Left lung (tissue), 14 donors: ENCODE results near the gene MID2. TPM values are rescaled to one million over a fixed set of nuclear protein-coding genes. Genes with fewer than 3 reads are reported as not detected.

Source experiments
- ATAC-seq: fragments of 200-7000 bp; cut with Tn5 transposase; one replicate; pipeline ENCODE4 v1.9.1; 2020; ENCODE audit warnings: moderate library complexity
- DNase-seq, 4 donors: peaks; one replicate each; pipeline ENCODE4 v3.0.0-alpha.2; 2013 to 2020
- H3K27ac ChIP-seq, 2 donors: fragments of 200-600 bp; sonication (generic) in 1 of 2; one replicate each; pipeline versions ENCODE4 v1.5.0 to v1.8.0; 2020 to 2021
- H3K27me3 ChIP-seq, 2 donors: fragments of 200-600 bp; sonication (generic) in 1 of 2; one replicate each; pipeline versions ENCODE4 v1.5.0 to v1.8.0; 2020 to 2021
- H3K36me3 ChIP-seq, 2 donors: fragments of 200-600 bp; sonication (generic) in 1 of 2; one replicate each; pipeline versions ENCODE4 v1.5.0 to v1.8.0; 2020 to 2021
- H3K4me1 ChIP-seq, 2 donors: fragments of 200-600 bp; one replicate each; pipeline ENCODE4 v1.8.0; 2021
- H3K4me3 ChIP-seq, 2 donors: fragments of 200-600 bp; sonication (generic) in 1 of 2; one replicate each; pipeline versions ENCODE4 v1.5.0 to v1.8.0; 2020 to 2021; ENCODE audit warnings: mild to moderate bottlenecking in 1 of 2
- H3K9me3 ChIP-seq, 2 donors: fragments of 200-600 bp; sonication (generic) in 1 of 2; one replicate each; pipeline versions ENCODE4 v1.5.0 to v1.8.0; 2020 to 2021
- intact Hi-C, 2 donors: fragments of 100-400 bp; cut with DNase I; formaldehyde crosslinking; loops; one replicate each; pipeline versions ENCODE4 v1.11.2 to v1.14.2; 2022
- long read RNA-seq, 12 donors: library from polyadenylated mRNA in 2 of 12; unstranded in 2 of 12; transcript quantifications; one replicate each; pipeline ENCODE4 v2.0.0 and lab custom pipeline, GENCODE V29; 2019 to 2026
- polyA plus RNA-seq, 6 donors: library from polyadenylated mRNA; unstranded; fragments of 120-200 nt; gene quantifications; one replicate each; pipeline ENCODE4 v1.2.1, GENCODE V29; 2013; ENCODE audit not compliant: insufficient read length in 6 of 6
- total RNA-seq, 2 donors: library from RNA; stranded (reverse); fragmentation: NEBNext Ultra II Directional; extraction: Animal tissue kit (Norgen Biotek cat#: 25700); gene quantifications; one replicate each; pipeline ENCODE4 v1.2.1, GENCODE V29; 2021
- TF ChIP-seq, protein P1 (sequence below), 2 donors: fragments of 200-600 bp; sonication (generic) in 1 of 2; IDR thresholded peaks; one replicate each; pipeline versions ENCODE4 v1.5.0 to v1.8.0; 2021; ENCODE audit warnings: antibody characterized with exemption in 2 of 2
- donor health status: DM: no; HTN: yes; CAD: no.
- donor health status: DM: no; HTN: no; CAD: no.

MID2 gene, protein sequence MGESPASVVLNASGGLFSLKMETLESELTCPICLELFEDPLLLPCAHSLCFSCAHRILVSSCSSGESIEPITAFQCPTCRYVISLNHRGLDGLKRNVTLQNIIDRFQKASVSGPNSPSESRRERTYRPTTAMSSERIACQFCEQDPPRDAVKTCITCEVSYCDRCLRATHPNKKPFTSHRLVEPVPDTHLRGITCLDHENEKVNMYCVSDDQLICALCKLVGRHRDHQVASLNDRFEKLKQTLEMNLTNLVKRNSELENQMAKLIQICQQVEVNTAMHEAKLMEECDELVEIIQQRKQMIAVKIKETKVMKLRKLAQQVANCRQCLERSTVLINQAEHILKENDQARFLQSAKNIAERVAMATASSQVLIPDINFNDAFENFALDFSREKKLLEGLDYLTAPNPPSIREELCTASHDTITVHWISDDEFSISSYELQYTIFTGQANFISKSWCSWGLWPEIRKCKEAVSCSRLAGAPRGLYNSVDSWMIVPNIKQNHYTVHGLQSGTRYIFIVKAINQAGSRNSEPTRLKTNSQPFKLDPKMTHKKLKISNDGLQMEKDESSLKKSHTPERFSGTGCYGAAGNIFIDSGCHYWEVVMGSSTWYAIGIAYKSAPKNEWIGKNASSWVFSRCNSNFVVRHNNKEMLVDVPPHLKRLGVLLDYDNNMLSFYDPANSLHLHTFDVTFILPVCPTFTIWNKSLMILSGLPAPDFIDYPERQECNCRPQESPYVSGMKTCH
- total RNA-seq, result 10 to 100 TPM; 17.4 to 18.5 TPM
- polyA plus RNA-seq, result 10 to 100 TPM; 20.1 to 24.1 (median 21.1) TPM
- long read RNA-seq, donor 1, partial matches to known transcripts, result 0 of 4 reads
- long read RNA-seq, donor 1, other reads (novel, unspliced or antisense), result 0 of 4 reads
- long read RNA-seq, donor 2, partial matches to known transcripts, result 0 of 2 reads
- long read RNA-seq, donor 2, other reads (novel, unspliced or antisense), result 0 of 2 reads
- long read RNA-seq, donor 3, partial matches to known transcripts, result 0 of 2 reads
- long read RNA-seq, donor 3, other reads (novel, unspliced or antisense), result 0 of 2 reads
- long read RNA-seq, donor 4, partial matches to known transcripts, result 1 of 1 reads
- long read RNA-seq, donor 4, other reads (novel, unspliced or antisense), result 0 of 1 reads
- long read RNA-seq, donor 5, partial matches to known transcripts, result 0 of 1 reads
- long read RNA-seq, donor 5, other reads (novel, unspliced or antisense), result 0 of 1 reads
- long read RNA-seq, donor 6, partial matches to known transcripts, result 0 of 1 reads
- long read RNA-seq, donor 6, other reads (novel, unspliced or antisense), result 0 of 1 reads
- long read RNA-seq, donor 7, partial matches to known transcripts, result 0 of 1 reads
- long read RNA-seq, donor 7, other reads (novel, unspliced or antisense), result 0 of 1 reads
- long read RNA-seq, donor 8, partial matches to known transcripts, result 7 of 13 reads
- long read RNA-seq, donor 8, other reads (novel, unspliced or antisense), result 0 of 13 reads
- long read RNA-seq, donor 9, partial matches to known transcripts, result 0 of 1 reads
- long read RNA-seq, donor 9, other reads (novel, unspliced or antisense), result 0 of 1 reads
- long read RNA-seq, donor 10, result 0 reads
- long read RNA-seq, donor 11, partial matches to known transcripts, result 0 of 1 reads
- long read RNA-seq, donor 11, other reads (novel, unspliced or antisense), result 0 of 1 reads
- long read RNA-seq, donor 12, partial matches to known transcripts, result 6 of 8 reads
- long read RNA-seq, donor 12, other reads (novel, unspliced or antisense), result 0 of 8 reads

DNA sequence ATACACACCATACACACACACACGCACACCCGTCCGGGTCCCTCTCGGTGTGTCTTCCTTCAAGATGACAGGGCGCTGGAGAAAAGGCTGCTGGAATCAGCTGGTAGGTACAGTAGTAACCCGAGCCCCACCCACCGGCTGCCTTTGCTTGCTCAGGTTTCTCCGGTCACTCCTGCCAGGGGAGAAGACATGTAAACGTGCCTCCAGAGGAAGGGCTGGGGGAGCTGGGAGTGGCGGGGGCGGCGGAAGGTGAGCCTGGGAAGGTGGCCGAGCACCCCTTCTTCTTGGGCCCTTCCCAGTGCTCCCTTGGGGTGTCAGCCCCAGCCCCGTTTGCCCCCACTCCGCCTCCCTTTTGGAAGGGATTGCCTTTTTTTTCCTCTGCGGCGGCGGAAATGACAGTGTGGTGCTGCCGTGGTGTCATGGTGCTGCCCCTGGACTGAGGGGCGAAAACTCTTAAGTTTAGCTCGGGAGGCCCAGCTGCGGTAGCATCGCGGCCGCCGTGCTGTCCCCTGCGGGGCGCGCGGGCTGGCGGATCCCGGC is at the start of gene MID2:
Gene MID2 (plus strand): TSS at position 169 of the 540 bp plus-strand sequence. CDS start 561 bp downstream, outside the sequence.
- peak within 1 kb of the TSS; percentile 84 to 93 for H3K27ac ChIP-seq
- intact Hi-C loops, result no loop called here
- ATAC-seq, result peak; percentile 77
- H3K36me3 ChIP-seq, result no peaks in the 10 kb centered on the region
- peak in 3 of 4 donors; percentile 54 to 70 (median 67) for DNase-seq
- TF ChIP-seq, protein P1, sequence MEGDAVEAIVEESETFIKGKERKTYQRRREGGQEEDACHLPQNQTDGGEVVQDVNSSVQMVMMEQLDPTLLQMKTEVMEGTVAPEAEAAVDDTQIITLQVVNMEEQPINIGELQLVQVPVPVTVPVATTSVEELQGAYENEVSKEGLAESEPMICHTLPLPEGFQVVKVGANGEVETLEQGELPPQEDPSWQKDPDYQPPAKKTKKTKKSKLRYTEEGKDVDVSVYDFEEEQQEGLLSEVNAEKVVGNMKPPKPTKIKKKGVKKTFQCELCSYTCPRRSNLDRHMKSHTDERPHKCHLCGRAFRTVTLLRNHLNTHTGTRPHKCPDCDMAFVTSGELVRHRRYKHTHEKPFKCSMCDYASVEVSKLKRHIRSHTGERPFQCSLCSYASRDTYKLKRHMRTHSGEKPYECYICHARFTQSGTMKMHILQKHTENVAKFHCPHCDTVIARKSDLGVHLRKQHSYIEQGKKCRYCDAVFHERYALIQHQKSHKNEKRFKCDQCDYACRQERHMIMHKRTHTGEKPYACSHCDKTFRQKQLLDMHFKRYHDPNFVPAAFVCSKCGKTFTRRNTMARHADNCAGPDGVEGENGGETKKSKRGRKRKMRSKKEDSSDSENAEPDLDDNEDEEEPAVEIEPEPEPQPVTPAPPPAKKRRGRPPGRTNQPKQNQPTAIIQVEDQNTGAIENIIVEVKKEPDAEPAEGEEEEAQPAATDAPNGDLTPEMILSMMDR (IDR thresholded peaks at IDR 0.05), result no peak
- H3K27me3 ChIP-seq, result peaks cover 6 to 28% of the 10 kb centered on the region in 2 donors
- no peaks in the 10 kb centered on the region for H3K4me1 ChIP-seq
- peak within 1 kb of the TSS; percentile 28 to 45 for H3K4me3 ChIP-seq
- no peaks in the 10 kb centered on the region for H3K9me3 ChIP-seq

DNA sequence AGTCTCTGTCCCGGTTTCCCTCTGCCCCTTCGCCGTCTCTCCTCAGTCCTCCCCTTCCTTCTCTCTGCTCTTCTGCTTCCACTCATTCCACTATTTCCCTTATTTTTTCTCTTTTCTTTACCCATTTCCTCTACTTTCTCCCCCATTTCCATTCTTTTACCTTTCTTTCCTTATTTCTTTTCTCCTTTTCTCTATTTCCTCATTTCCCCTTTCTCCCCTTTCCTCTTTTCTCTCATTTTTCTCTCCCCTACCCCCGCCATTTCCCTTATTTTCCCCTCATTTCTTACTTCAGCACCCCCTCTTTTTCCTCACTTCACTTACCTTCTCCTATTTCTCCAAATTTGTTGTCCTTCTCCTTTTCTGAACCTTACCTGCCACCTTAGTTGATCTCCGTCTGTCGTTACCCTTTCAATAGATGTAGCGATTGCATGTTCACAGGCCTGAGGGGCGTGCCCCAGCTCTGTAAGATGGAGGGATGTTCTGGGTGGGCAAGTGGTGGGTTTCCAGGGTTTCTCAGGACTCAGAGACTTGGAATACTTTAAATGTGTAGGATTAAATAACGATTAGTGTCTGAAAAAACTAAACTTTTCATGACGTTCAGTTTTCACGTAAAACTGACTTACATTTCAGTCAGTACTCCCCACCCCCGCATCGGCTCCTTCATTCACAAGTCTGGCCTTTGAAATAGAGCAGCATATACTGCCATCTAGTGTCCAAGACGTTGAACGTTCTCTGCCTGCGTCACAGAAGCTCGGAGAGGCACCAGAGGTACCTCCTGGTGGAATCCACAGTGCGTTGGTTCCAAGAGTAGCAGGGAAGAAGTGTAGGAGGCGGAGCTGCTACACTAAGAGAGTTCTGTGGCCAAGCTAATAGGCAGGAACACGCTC is 48.8 kb upstream of the MID2 start:
- TF ChIP-seq, protein P1 (IDR thresholded peaks at IDR 0.05), result peak; percentile 56 to 76

DNA sequence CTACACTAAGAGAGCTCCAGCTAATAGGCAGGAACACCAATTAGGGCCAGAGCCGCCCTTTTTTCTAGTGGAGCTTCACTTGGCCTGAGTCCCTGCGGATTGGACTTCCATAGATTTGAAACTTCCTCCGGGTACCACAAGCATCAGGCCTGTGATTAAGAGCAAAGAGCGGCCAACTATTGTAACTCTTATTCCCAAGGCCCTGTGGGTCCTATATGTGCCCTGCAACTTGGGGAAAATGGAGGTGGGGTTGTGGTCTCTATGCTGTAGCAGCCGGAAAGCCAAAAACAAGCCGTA is 48.2 kb upstream of the MID2 start, which contains the start of gene NCBP2L:
Gene NCBP2L (plus strand): TSS at position 198 of the 297 bp plus-strand sequence. CDS start 16,488 bp downstream, outside the sequence.
- intact Hi-C loops, result loop anchor here in 1 of 2 donors (5.0 to 10.0 kb wide), 2 partner anchors 53 to 120 kb away; no protein-coding TSS in a partner anchor

More for the DNA sequence above, 48.8 kb upstream of the MID2 start:
- peak overlapping the region; percentile 28 to 48 for H3K4me3 ChIP-seq
- intact Hi-C loops, result loop anchor here in 1 of 2 donors (5.0 to 10.0 kb wide), 2 partner anchors 52 to 120 kb away; no protein-coding TSS in a partner anchor
- no peaks in the 10 kb centered on the region for H3K9me3 ChIP-seq
- H3K36me3 ChIP-seq, result no peaks in the 10 kb centered on the region
- DNase-seq (peak in 3 of 4 donors; percentile 79 to 89 (median 81)), ATAC-seq (peak; percentile 83)
- peaks cover 0 to 6% of the 10 kb centered on the region in 2 donors for H3K4me1 ChIP-seq
- H3K27ac ChIP-seq, result peak overlapping the region in 1 of 2 donors; percentile 61
- peaks cover 0 to 22% of the 10 kb centered on the region in 2 donors for H3K27me3 ChIP-seq

More for the DNA sequence above, 48.2 kb upstream of the MID2 start, which contains the start of gene NCBP2L:
- Histone ChIP-seq H3K27ac (peak within 1 kb of the TSS in 1 of 2 donors; percentile 61), H3K4me3 (peak within 1 kb of the TSS in 1 of 2 donors; percentile 48), H3K9me3 (no peaks in the 10 kb centered on the region), H3K27me3 (peaks cover 0 to 22% of the 10 kb centered on the region in 2 donors), H3K36me3 (no peaks in the 10 kb centered on the region), H3K4me1 (peaks cover 0 to 6% of the 10 kb centered on the region in 2 donors)
- no peak for DNase-seq
- no peak for ATAC-seq
- TF ChIP-seq, protein P1 (IDR thresholded peaks at IDR 0.05), result no peak
